Parathyroid adenoma (tissue), 2 donors: ENCODE measurements around the gene TMEM132E.

Experiments used
- H2AFZ ChIP-seq: fragments of 300-600 bp; sonication (generic); one replicate; pipeline ENCODE4 v1.7.0; 2017; ENCODE audit warnings: antibody characterized with exemption, mild to moderate bottlenecking
- H3K27ac ChIP-seq: fragments of 300-600 bp; sonication (generic); one replicate; pipeline ENCODE4 v1.7.0; 2017
- H3K27me3 ChIP-seq: fragments of 300-600 bp; sonication (generic); one replicate; pipeline ENCODE4 v1.7.0; 2017; ENCODE audit warnings: low read length; ENCODE audit not compliant: control insufficient read depth, insufficient read depth
- H3K36me3 ChIP-seq: fragments of 300-600 bp; sonication (generic); one replicate; pipeline ENCODE4 v1.7.0; 2017; ENCODE audit warnings: low read length; ENCODE audit not compliant: control insufficient read depth, insufficient read depth
- H3K4me1 ChIP-seq: fragments of 300-600 bp; sonication (generic); one replicate; pipeline ENCODE4 v1.7.0; 2017; ENCODE audit warnings: control low read depth
- H3K4me2 ChIP-seq: fragments of 300-600 bp; sonication (generic); one replicate; pipeline ENCODE4 v1.7.0; 2017; ENCODE audit warnings: low read length
- H3K4me3 ChIP-seq: fragments of 300-600 bp; sonication (generic); one replicate; pipeline ENCODE4 v1.7.0; 2017; ENCODE audit warnings: low read depth, low read length
- H3K79me2 ChIP-seq: fragments of 300-600 bp; sonication (generic); one replicate; pipeline ENCODE4 v1.7.0; 2017; ENCODE audit warnings: control low read depth
- H3K9ac ChIP-seq: fragments of 300-600 bp; sonication (generic); one replicate; pipeline ENCODE4 v1.7.0; 2017; ENCODE audit warnings: mild to moderate bottlenecking
- H3K9me3 ChIP-seq: fragments of 300-600 bp; sonication (generic); one replicate; pipeline ENCODE4 v1.7.0; 2017; ENCODE audit warnings: low read length; ENCODE audit not compliant: control insufficient read depth
- TF ChIP-seq, protein P1 (sequence below): fragments of 300-600 bp; sonication (generic); IDR thresholded peaks from one replicate; pipeline ENCODE4 v1.7.0; 2017; ENCODE audit warnings: antibody characterized with exemption, mild to moderate bottlenecking
- donor health status: primary hyperparathyroidism.

Gene TMEM132E

GRCh38 chr17:34658811-34659560, 79.6 kb downstream of the TMEM132E start:
- no peaks in the 10 kb centered on the region for H3K9me3 ChIP-seq
- no peak overlapping the region for H2AFZ ChIP-seq
- H3K36me3 ChIP-seq: no peaks in the 10 kb centered on the region
- no peak overlapping the region for H3K4me2 ChIP-seq
- no peaks in the 10 kb centered on the region for H3K4me1 ChIP-seq
- no peak overlapping the region for H3K9ac ChIP-seq
- H3K27ac ChIP-seq: no peak overlapping the region
- TF ChIP-seq, protein P1, sequence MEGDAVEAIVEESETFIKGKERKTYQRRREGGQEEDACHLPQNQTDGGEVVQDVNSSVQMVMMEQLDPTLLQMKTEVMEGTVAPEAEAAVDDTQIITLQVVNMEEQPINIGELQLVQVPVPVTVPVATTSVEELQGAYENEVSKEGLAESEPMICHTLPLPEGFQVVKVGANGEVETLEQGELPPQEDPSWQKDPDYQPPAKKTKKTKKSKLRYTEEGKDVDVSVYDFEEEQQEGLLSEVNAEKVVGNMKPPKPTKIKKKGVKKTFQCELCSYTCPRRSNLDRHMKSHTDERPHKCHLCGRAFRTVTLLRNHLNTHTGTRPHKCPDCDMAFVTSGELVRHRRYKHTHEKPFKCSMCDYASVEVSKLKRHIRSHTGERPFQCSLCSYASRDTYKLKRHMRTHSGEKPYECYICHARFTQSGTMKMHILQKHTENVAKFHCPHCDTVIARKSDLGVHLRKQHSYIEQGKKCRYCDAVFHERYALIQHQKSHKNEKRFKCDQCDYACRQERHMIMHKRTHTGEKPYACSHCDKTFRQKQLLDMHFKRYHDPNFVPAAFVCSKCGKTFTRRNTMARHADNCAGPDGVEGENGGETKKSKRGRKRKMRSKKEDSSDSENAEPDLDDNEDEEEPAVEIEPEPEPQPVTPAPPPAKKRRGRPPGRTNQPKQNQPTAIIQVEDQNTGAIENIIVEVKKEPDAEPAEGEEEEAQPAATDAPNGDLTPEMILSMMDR: no peak
- no peak overlapping the region for H3K4me3 ChIP-seq
- no peaks in the 10 kb centered on the region for H3K79me2 ChIP-seq
- H3K27me3 ChIP-seq: no peaks in the 10 kb centered on the region

DNA sequence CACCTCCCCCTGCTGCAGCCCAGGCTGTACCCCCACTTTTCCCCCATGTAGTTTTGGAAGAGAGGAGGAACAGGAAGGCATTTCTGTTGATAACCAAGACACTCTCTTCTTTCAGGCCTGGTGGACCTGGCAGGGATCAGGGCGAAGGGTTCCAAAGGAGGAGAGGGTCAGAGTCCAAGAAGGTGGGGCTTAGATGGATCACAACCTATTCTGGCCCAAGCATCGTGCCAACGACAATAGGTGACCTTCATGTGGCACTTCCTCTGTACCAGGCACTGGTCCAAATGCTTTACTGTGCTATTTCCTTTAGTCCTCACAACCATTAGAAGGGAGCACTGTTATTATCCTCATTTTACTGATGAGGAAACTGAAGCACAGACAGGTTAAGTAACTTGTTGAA, 84.3 kb downstream of the TMEM132E start:
- H2AFZ ChIP-seq: no peak overlapping the region
- TF ChIP-seq, protein P1: no peak
- H3K9me3 ChIP-seq: no peaks in the 10 kb centered on the region
- no peaks in the 10 kb centered on the region for H3K36me3 ChIP-seq
- no peak overlapping the region for H3K9ac ChIP-seq
- no peaks in the 10 kb centered on the region for H3K27me3 ChIP-seq
- no peaks in the 10 kb centered on the region for H3K79me2 ChIP-seq
- no peaks in the 10 kb centered on the region for H3K4me1 ChIP-seq
- H3K4me3 ChIP-seq: no peak overlapping the region
- H3K27ac ChIP-seq: no peak overlapping the region
- H3K4me2 ChIP-seq: no peak overlapping the region

- TF ChIP-seq, protein P1: no peak
- no peaks in the 10 kb centered on the region for H3K27me3 ChIP-seq
- no peaks in the 10 kb centered on the region for H3K36me3 ChIP-seq
Observed at GRCh38 chr17:34665150-34665806, 85.9 kb downstream of the TMEM132E start.

DNA sequence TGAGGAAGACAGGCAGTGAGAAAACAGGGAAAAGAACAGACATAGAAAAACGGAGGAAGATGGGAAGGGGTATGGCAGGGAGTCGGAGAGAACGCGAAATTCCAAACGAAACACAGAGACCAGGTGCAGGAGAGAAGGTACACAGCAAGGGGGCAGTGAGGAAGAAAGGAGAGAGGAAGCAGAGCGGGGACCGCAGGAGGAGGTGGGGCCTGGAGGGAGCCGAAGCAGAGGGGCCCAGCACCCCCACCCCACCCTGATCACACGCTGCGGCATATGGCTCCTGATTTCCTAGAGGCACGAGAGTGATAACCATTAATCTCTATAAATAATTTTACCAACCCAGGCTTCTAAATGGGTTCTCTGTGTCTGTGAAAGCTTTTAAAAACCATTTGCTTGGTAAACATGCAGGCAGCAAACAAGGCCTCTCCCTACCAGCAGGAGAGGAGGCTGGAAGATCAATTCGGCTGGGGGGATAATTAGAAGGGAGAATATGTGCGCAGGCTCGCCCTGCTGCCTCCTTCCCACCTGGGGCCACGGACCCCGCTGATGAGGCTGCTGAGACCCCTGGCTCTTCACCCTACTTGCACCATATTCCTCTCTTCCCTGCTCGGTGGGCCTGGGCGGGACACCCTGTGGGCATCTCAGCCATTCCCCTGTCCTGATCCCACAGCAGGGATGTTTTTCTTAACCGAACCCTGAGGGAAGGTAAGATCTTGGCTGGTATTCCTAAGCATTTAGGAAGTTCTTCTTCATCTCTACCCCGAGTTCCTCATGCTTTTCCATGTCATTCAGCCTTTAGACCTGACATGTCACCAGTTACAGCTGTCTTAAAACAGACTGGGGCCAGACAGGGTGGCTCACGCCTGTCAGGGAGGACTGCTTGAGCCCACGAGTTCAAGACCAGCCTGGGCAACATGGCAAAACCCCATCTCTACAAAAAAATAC, 86.7 kb downstream of the TMEM132E start:
- Histone ChIP-seq H3K4me2 (no peak overlapping the region), H2AFZ (no peak overlapping the region), H3K9me3 (no peaks in the 10 kb centered on the region), H3K27me3 (no peaks in the 10 kb centered on the region), H3K9ac (no peak overlapping the region), H3K4me3 (no peak overlapping the region), H3K36me3 (no peaks in the 10 kb centered on the region), H3K79me2 (no peaks in the 10 kb centered on the region), H3K27ac (no peak overlapping the region), H3K4me1 (no peaks in the 10 kb centered on the region)
- TF ChIP-seq, protein P1: no peak

More at GRCh38 chr17:34665150-34665806, 85.9 kb downstream of the TMEM132E start:
- H3K4me3 ChIP-seq: no peak overlapping the region
- H3K4me2 ChIP-seq: no peak overlapping the region
- H3K9me3 ChIP-seq: no peaks in the 10 kb centered on the region
- no peaks in the 10 kb centered on the region for H3K4me1 ChIP-seq
- no peaks in the 10 kb centered on the region for H3K79me2 ChIP-seq
- H2AFZ ChIP-seq: no peak overlapping the region
- H3K9ac ChIP-seq: no peak overlapping the region
- H3K27ac ChIP-seq: no peak overlapping the region
